Stimulated activated CD8-positive, alpha-beta memory T cell treated with anti-CD3 and anti-CD28 coated beads, Interleukin-15, amount 100 ng/mL, for 48 hours (primary cell): ENCODE results near the gene SCT.

Experiments used
- DNase-seq, 2 donors: peaks; one replicate each; pipeline ENCODE4 v3.0.0-alpha.2; 2020; ENCODE audit warnings: low read depth in 2 of 2

SCT gene

DNA sequence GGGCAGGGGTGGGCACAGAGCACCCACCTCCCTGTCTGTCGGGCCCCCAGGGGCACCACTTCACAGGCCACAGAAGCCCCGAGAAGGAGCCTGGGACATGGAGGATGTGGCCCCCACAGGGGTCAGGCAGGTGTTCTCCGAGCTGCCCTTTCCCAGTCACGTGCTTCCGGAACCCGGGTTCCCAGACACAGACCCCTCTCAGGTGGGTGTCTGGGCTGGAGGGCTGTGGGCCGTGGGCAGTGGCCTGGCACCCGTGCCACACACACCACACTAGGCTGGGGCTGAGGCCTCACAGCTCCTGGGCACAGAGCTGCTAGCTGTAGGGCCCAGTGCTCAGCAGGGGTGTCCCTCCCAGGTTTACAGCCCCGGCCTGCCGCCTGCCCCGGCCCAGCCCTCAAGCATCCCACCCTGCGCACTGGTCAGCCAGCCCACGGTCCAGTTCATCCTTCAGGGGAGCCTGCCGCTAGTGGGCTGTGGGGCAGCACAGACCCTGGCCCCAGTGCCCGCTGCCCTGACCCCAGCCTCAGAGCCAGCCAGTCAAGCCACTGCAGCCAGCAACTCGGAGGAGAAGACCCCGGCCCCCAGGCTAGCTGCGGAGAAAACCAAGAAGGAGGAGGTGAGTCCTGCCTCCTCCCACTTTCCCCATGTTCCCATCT is 16.7 kb downstream of the SCT start:
- DNase-seq, result no peak

DNA sequence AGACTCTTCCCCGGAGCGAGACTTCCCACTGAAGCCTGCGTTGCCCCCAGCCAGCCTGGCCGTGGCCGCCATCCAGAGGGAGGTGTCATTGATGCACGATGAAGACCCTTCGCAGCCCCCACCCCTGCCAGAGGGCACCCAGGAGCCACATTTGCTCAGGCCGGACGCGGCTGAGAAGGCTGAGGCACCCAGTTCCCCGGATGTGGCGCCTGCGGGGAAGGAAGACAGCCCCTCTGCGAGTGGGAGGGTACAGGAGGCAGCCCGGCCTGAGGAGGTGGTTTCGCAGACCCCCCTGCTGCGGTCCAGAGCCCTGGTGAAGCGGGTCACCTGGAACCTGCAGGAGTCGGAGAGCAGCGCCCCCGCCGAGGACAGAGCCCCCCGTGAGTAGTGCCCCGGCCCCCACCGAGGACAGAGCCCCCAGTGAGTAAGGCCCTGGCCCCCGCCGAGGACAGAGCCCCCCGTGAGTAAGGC is 17.6 kb downstream of the SCT start:
- DNase-seq, result no peak

DNA sequence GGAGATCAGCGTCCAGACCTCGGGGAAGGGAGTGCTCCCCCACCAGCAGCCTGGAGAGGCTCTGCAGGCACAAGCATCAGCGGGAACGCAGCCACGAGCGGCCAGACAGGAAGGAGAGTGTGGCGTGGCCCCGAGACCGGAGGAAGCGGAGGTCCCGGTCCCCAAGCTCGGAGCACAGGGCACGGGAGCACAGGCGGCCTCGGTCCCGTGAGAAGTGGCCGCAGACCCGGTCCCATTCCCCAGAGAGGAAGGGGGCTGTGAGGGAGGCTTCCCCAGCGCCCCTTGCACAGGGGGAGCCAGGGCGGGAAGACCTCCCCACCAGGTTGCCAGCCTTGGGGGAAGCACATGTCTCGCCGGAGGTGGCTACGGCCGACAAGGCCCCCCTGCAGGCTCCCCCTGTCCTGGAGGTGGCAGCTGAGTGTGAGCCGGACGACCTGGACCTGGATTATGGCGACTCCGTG is 18.2 kb downstream of the SCT start:
- DNase-seq, result no peak

DNA sequence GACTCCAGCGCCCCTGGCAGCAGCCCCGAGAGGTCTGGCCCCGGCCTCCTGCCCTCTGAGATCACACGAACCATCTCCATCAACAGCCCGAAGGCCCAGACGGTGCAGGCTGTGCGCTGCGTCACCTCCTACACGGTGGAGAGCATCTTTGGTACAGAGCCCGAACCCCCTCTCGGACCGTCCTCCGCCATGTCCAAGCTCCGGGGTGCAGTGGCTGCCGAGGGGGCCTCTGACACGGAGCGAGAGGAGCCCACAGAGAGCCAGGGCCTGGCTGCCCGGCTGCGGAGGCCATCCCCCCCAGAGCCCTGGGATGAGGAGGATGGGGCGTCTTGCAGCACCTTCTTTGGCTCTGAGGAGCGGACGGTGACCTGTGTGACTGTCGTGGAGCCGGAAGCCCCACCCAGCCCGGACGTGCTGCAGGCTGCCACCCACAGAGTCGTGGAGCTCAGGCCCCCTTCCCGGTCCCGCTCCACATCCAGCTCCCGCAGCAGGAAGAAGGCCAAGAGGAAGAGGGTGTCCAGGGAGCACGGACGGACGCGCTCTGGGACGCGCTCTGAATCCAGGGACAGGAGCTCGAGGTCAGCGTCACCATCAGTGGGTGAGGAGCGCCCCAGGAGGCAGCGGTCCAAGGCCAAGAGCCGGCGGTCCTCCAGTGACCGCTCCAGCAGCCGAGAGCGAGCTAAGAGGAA is 18.9 kb downstream of the SCT start:
- no peak for DNase-seq

DNA sequence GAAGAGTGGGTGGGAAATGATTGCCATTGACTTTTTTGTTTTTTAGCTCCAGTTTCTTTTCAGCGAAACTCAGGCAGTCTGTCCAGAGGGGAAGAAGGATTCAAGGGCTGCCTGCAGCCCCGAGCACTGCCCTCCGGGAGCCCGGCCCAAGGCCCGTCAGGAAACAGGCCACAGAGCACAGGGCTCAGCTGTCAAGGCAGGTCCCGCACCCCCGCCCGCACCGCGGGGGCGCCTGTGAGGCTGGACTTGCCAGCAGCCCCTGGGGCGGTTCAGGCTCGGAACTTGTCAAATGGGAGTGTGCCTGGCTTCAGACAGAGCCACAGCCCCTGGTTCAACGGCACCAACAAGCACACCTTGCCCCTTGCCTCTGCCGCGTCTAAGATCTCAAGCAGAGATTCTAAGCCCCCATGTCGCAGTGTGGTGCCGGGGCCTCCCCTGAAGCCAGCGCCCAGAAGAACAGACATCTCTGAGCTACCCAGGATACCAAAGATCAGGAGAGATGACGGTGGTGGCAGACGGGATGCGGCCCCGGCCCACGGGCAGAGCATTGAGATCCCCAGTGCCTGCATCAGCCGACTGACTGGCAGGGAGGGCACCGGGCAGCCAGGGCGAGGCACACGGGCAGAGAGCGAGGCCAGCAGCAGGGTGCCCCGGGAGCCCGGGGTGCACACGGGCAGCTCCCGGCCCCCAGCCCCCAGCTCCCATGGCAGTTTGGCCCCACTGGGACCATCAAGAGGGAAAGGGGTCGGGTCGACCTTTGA is 19.8 kb downstream of the SCT start:
- DNase-seq, result no peak

DNA sequence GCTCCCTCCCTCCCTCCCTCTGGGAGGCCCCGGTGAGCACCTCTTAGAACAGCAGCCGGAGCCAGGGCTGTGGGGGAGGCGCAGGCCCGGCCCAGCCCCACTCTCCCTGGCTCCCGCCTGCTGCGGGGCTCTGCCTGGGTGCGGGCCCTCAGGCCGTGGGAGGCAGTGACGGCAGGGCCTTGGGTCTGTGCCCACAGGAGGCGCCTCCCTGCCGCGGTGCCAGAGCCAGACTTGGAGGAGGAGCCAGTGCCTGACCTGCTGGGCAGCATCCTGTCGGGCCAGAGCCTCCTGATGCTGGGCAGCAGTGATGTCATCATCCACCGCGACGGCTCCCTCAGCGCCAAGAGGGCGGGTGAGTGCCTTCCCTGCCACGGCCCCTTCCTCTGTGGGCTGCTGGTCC is 20.7 kb downstream of the SCT start:
- no peak for DNase-seq

DNA sequence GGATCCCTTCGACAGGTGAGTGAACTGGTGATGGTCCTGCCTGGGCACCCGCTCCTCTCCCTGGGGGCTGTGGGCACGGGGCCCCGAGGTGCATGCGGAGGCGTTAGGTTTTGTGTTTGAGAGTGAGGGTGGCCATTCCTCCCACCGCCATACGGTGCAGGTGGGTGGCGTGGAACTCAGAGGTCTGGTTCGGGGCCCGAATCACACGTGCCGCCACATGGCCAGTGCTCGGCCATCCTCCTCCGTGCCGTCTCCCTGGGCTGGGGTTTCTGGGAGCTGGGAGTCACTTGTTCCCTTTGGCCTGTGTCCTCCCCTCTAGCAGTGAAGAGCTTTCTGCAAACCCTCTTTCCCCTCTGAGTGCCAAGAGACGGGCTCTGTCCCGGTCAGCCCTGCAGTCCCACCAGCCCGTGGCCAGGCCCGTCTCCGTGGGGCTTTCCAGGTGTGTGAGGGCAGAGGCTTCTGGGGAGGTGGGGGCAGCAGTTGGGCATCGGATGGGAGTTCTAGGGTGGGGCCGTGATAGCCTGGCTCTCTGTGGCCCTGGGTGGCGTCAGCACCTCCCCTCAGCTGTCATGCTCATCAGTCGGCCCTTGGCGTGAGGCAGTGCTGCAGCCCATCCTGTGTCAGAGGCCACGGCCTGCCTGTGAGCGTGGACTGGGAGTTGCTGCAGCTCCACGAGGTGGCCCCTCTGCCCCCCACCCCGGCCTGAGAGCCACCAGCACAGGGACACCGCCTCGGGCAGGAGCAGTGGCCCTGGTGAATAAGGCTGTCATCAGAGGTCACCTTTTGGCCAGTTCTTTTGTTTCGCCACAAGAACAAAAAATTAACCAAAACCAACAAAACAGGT is 21.5 kb downstream of the SCT start:
- no peak for DNase-seq

DNA sequence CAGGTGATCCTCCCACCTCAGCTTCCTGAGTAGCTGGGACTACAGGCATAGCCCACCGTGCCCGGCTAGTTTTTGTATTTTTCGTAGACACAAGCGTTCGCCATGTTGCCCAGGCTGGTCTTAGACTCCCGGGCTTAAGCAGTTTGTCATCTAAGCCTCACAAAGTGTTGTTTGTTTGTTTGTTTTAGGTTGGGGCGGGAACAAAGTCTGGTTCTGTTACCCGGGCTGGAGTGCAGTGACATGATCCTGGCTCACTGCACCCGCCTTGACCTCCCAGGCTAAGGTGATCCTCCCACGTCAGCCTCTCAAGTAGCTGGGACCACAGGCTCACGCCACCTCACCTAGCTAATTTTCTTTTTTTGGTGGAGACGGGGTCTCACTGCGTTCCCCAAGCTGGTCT is 23.8 kb downstream of the SCT start:
- DNase-seq, result no peak

DNA sequence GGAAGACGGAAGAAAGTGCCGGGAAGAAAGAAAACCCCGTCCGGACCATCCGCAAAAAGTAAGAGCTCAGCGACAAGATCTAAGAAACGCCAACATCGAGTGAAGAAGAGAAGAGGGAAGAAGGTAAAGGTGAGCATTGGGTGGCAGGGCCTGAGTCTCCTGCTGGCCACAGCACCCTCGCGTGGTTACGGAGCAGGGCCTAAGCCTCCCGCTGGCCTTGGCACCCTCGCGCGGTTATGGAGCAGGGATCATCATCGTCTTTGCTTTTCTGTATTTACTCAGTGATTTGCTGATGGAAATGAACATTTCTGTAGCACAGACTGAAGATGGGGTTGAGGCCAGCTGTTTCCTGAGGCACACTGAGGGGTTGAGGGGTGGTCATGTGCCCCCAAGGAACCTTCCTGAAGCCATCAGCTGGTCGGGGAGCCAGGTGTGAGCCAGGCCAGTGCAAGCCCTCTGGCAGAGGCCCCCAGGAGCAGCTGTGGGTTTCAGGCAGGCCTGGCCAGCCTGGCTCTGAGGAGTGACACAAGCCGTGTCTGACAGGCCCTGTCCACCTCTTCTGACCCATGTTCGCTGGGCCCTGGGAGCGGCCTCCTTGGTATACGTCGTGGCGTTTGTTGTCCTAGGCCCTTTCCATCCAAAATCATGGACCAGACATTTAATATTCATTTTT is 25.3 kb downstream of the SCT start:
- DNase-seq, result no peak

DNA sequence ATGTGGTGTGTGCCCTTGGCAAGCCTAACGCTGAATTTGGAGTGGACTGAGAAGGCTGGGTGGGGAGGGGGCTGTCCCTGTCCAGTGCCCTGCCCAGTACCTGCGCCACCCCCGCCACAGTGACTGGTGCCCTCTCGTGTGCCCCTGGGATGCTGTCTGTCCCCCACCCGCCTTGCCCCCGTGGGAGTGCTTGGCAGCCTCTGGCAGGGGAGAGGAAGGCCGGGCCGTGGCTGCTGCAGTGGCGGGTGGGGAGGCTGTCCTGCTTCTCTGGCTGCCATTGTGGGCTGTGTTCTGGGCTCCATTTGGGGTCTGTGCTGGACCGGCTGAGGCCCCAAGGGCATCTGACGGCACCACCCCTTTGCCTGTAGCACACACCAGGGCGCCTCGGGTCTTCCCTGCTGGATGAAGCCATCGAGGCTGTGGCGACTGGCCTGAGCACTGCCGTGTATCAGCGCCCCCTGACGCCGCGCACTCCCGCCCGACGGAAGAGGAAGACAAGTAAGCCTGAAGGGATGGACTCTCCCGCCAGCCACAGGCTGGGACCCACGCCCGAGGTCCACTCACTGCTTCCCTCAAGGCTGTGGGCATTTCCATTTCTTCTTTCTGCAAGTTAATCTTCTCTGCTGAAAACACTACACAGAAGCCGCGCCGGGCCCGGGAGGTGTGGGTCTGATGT is 28.8 kb downstream of the SCT start:
- no peak for DNase-seq

DNA sequence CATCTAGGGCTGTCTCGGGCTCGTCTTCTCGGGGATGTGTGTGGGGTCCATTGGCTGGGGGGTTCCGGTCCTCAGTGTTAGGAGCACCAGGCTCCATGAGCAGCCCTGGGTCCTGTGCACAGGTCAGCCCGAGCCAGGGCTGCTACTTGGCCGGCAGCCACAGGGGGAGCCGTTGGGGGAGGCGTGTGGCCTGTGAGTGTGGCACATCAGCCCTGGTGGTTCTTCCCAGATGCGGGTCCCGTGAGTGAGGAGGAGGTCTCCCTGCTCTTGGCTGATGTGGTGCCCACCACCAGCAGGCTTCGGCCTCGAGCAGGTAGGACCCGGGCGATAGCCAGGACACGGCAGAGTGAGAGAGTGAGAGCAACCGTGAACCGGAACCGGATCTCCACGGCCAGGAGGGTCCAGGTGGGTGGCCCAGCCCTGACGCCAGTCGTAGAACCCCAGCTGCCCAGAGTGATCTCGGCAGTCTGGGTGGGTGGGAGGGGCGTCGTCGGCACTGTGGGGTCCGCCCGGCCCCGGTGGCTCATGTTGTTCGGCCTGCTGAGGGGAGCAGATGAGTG is 29.7 kb downstream of the SCT start:
- DNase-seq, result no peak

DNA sequence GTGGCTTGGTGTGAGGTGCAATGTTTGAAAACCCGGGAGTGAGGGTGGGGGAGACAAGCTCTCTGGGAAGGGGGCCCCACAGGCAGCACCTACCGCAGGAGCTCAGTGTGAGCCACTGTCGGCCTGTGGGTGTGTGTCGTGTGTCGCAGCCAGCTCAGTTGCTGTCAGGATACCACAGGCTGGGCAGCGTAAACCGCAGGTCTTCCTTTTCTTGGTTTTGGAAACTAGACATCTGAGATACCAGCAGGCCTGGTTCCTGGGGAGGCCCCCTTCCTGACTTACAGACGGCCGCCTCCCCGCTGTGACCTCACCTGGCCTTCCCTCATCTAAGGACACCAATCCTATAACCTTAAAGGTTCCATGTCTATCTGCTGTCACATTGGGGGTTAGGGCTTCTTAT is 30.6 kb downstream of the SCT start:
- peak in 1 of 2 donors; percentile 27 for DNase-seq

DNA sequence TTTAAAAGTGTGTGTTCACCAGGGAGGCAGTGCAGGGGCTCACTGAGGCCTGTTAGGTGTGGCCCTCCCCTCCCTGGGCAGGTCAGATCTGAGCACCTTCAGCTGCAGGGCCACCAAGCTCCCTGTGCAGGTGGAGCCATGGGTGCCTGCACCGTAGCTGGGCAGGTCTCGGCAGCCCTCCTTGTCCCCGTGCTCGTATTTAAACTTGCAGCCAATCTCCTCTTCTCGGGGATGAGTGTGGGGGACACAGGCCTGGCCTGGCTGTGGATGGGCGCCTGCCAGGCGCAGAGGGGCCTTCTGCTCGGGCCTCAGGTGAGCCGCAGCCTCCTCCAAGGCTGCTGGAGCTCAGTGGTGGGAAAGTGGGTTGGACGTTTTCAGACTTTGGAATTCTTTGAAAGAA is 31.6 kb downstream of the SCT start:
- no peak for DNase-seq

DNA sequence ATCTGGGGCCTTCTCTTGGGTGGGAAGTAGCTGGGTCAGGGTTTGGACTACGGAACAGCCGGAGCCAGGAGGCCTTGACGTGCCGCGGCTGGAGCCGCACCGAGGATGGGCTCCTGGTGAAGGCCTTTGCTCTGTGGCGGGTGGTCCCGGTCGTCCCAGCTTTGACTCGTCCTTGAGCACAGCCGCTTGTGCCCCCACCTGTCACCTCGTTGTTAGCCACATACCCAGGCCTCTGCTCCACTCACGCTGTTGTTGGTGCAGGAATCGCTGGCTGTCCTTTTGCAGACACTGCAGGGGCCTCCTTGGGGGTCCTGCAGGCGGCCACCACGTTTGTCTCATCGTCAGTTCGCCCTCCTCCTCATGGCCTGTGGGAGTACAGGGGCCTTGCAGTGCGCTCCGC is 33.6 kb downstream of the SCT start:
- DNase-seq, result no peak

DNA sequence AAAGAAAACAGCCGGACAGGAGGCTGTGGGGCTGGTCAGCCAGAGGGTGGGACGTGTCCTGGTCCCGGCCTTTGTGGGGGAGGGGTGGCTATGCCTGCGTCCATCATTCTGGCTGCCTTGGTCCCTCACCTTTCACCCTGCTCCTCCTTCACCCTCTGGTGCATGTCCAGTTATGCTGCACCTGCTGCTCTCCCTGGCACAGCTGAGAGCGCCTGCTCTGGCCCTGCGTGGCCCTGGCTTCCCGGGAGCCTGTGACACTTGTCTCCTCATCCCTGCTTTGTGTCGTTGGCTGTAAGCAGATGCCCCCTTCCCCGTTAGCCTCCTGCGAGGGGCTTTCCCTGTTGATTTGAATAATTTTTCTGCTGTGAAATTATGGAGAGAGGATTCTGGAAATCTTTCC is 34.1 kb downstream of the SCT start:
- DNase-seq, result no peak

DNA sequence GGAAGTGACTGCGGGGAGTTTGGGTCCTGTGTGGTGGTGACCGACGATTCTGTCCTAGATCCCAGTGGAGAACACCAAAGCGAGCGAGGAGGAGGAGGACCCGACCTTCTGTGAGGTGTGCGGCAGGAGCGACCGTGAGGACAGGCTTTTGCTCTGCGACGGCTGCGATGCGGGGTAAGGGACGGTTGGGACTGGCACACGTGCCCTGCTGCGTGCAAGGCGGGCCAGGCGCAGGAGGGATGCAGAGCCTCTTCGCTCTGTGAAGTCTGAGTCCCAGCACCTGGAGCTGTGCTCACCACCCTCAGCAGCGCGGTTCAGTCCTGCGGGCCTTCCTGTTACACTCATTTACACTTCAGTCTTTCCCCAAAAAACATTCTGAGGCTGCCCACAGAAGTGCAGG is 34.5 kb downstream of the SCT start:
- no peak for DNase-seq

DNA sequence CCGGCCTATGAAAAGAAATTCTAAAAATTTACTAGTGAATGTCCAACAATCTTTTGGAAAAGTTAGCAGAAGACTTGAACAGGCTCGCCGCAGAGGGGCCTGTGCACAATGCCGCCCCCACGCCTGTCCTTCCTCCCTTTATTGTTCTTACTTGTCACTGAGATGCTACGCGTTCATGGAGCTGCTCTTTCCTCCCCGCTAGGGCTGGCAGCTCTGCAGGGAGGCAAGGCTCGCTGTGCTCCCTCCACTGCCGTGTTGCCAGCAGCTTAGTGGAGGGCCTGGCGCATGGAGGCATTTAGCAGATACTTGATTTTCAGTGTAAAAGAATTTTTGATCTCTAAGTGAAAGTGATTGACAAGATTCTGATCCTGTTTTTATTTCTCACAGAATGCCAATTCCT is 36.0 kb downstream of the SCT start:
- DNase-seq, result no peak

DNA sequence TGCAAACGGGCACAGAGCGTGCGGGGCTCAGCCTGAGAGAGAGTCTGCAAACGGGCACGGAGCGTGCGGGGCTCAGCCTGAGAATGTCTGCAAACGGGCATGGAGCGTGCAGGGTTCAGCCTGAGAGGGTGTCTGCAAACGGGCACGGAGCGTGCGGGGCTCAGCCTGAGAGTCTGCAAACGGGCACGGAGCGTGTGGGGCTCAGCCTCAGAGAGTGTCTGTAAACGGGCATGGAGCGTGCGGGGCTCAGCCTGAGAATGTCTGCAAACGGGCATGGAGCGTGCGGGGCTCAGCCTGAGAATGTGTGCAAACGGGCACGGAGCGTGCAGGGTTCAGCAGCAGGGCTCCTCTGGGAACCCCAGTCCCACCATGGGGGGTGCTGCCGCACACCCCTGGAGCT is 37.2 kb downstream of the SCT start:
- DNase-seq, result no peak

DNA sequence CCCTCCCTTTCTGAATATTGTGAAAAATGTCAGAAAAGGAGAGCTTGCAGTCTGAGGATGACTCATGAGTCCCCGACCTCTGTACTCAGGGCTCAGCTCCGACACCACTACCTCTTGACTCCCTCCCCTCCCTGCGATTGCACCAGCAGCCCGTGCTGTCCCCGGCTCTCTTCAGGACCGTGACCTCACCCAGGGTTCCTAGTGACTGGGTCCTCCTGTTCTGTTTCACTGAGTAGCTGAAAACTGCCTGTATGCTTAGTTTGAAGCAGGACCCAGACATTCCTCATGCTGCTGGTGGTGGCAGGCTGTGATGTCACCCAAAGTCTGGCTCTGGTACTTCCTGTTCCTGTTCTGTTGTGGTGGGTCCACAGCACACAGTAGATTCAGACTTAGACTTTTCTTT is 39.0 kb downstream of the SCT start:
- peak; percentile 58 to 67 for DNase-seq

DNA sequence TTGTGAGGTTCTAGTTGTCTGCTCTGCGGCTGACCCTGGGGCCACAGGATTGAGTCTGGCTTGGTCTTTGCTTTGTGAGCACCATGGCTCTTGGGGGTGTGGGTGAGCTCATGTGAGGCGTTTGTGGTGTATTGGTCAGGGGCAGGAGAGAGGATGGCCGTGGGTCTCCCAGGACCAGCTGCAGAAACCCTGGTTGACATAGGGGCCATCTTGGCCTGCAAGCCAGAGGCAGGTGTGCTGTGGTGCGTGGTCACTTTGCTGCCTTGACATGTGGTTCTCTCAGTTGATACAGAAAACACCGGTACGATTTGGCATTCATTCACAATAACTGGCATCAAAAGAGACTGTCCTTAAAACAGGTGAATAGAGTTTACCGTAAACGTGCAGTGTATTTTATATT is 39.4 kb downstream of the SCT start:
- no peak for DNase-seq
